Measurements from ENCODE around the gene CCDC7.

GRCh38 chr10:32795598-32796183 is 349.8 kb downstream of the CCDC7 start:
- no peak for TF ChIP-seq RCOR1 (IDR thresholded peaks at IDR 0.05; ENCODE audit: low read length)
- TF ChIP-seq, protein P1, sequence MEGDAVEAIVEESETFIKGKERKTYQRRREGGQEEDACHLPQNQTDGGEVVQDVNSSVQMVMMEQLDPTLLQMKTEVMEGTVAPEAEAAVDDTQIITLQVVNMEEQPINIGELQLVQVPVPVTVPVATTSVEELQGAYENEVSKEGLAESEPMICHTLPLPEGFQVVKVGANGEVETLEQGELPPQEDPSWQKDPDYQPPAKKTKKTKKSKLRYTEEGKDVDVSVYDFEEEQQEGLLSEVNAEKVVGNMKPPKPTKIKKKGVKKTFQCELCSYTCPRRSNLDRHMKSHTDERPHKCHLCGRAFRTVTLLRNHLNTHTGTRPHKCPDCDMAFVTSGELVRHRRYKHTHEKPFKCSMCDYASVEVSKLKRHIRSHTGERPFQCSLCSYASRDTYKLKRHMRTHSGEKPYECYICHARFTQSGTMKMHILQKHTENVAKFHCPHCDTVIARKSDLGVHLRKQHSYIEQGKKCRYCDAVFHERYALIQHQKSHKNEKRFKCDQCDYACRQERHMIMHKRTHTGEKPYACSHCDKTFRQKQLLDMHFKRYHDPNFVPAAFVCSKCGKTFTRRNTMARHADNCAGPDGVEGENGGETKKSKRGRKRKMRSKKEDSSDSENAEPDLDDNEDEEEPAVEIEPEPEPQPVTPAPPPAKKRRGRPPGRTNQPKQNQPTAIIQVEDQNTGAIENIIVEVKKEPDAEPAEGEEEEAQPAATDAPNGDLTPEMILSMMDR (IDR thresholded peaks at IDR 0.05), result peak; percentile 82

Data from SK-N-SH (cell line).